Breast epithelium (tissue), 4 donors: Measurements from ENCODE around the gene ZNF74. TPM values are rescaled to one million over a fixed set of nuclear protein-coding genes. Genes with fewer than 3 reads are reported as not detected.

ENCODE experiments used
- DNase-seq, 2 donors: peaks; one replicate each; pipeline ENCODE4 v3.0.0-alpha.2; 2019; ENCODE audit warnings: low spot score in 2 of 2
- H3K27ac ChIP-seq, 2 donors: fragments of 200-600 bp; sonication (generic) in 1 of 2; one replicate each; pipeline ENCODE4 v1.5.1; 2016 to 2019; ENCODE audit warnings: mild to moderate bottlenecking in 1 of 2
- H3K27me3 ChIP-seq, 2 donors: fragments of 200-600 bp; sonication (generic) in 1 of 2; one replicate each; pipeline versions ENCODE4 v1.5.1 to v1.6.0; 2017 to 2019; ENCODE audit warnings: control low read depth in 1 of 2, mild to moderate bottlenecking in 1 of 2
- H3K36me3 ChIP-seq: fragments of 200-600 bp; one replicate; pipeline ENCODE4 v1.5.1; 2019
- H3K4me1 ChIP-seq, 2 donors: fragments of 200-600 bp; sonication (generic); one replicate each; pipeline ENCODE4 v1.5.1; 2016 to 2019; ENCODE audit warnings: control low read depth in 1 of 2
- H3K4me3 ChIP-seq, 3 donors: fragments of 200-600 bp; sonication (generic); 1 replicate in 2 of 3; 2 replicates in 1 of 3; pipeline ENCODE4 v1.5.1; 2016 to 2019; ENCODE audit warnings: mild to moderate bottlenecking in 3 of 3, moderate library complexity in 2 of 3
- H3K9me3 ChIP-seq, 2 donors: fragments of 200-600 bp; sonication (generic) in 1 of 2; one replicate each; pipeline ENCODE4 v1.5.1; 2016 to 2019; ENCODE audit warnings: control low read depth in 1 of 2
- CTCF ChIP-seq, 3 donors: fragments of 450-650 bp; IDR thresholded peaks; one replicate each; pipeline ENCODE4 v1.5.1; 2016 to 2017; ENCODE audit warnings: antibody characterized with exemption in 3 of 3, mild to moderate bottlenecking in 3 of 3, moderate library complexity in 3 of 3
- POLR2A ChIP-seq: fragments of 450-650 bp; IDR thresholded peaks from one replicate; pipeline ENCODE4 v1.6.1; 2016; ENCODE audit warnings: antibody characterized with exemption, mild to moderate bottlenecking, moderate library complexity
- POLR2AphosphoS5 ChIP-seq, 3 donors: sonication (generic); formaldehyde crosslinking; IDR thresholded peaks; one replicate each; pipeline ENCODE4 v1.6.1; 2017; ENCODE audit warnings: antibody characterized with exemption in 3 of 3
- intact Hi-C: fragments of 100-400 bp; cut with DNase I; formaldehyde crosslinking; loops from one replicate; pipeline ENCODE4 v1.15.1; 2023; ENCODE audit warnings: low total_unique reads
- total RNA-seq, 3 donors: library from RNA; depleted of rRNA; stranded (reverse); fragments of >200 nt; gene quantifications; one replicate each; pipeline ENCODE4 v1.1.0, GENCODE V29; 2016

The ZNF74 gene
- total RNA-seq, 3 donors from 2014 or later: 4.8 to 11.5 (median 10.0) TPM

GRCh38 chr22:20418211-20418788 is 24.3 kb downstream of the ZNF74 start:
- no peaks in the 10 kb centered on the region for H3K9me3 ChIP-seq
- H3K27me3 ChIP-seq: no peaks in the 10 kb centered on the region
- intact Hi-C loops: no loop called here
- no peak for TF ChIP-seq POLR2A
- TF ChIP-seq CTCF (IDR thresholded peaks at IDR 0.05): peak; percentile 15 to 91 (median 76)
- TF ChIP-seq POLR2AphosphoS5 (IDR thresholded peaks at IDR 0.05): peak in 2 of 3 donors; percentile 43 to 54
- H3K4me3 ChIP-seq: peak overlapping the region; percentile 31 to 65 (median 44)
- DNase-seq: peak; percentile 67 to 78
- H3K4me1 ChIP-seq: peaks cover 2 to 7% of the 10 kb centered on the region in 2 donors
- no peaks in the 10 kb centered on the region for H3K36me3 ChIP-seq
- peak overlapping the region in 1 of 2 donors; percentile 35 for H3K27ac ChIP-seq

- Histone ChIP-seq H3K4me1 (peaks cover 6 to 14% of the 10 kb centered on the region in 2 donors), H3K4me3 (no peak overlapping the region), H3K27ac (no peak overlapping the region), H3K36me3 (no peaks in the 10 kb centered on the region), H3K27me3 (no peaks in the 10 kb centered on the region), H3K9me3 (no peaks in the 10 kb centered on the region)
- intact Hi-C loops: no loop called here
- TF ChIP-seq CTCF (IDR thresholded peaks at IDR 0.05) (no peak), POLR2A (no peak), POLR2AphosphoS5 (IDR thresholded peaks at IDR 0.05) (no peak)
- DNase-seq: no peak
Observed at GRCh38 chr22:20419664-20419951, 25.7 kb downstream of the ZNF74 start.

- no peak overlapping the region for H3K4me3 ChIP-seq
- no peak overlapping the region for H3K27ac ChIP-seq
- no peak for DNase-seq
- TF ChIP-seq CTCF (IDR thresholded peaks at IDR 0.05) (no peak), POLR2A (no peak), POLR2AphosphoS5 (IDR thresholded peaks at IDR 0.05) (no peak)
- H3K36me3 ChIP-seq: no peaks in the 10 kb centered on the region
- no peaks in the 10 kb centered on the region for H3K27me3 ChIP-seq
- peaks cover 6 to 14% of the 10 kb centered on the region in 2 donors for H3K4me1 ChIP-seq
- no peaks in the 10 kb centered on the region for H3K9me3 ChIP-seq
- intact Hi-C loops: no loop called here
Observed at GRCh38 chr22:20420157-20420842, 26.3 kb downstream of the ZNF74 start.

- intact Hi-C loops: no loop called here
Observed at GRCh38 chr22:20421507-20421874, 27.5 kb downstream of the ZNF74 start.

More at GRCh38 chr22:20421507-20421874, 27.5 kb downstream of the ZNF74 start:
- TF ChIP-seq POLR2AphosphoS5 (IDR thresholded peaks at IDR 0.05): no peak
- no peak for TF ChIP-seq CTCF (IDR thresholded peaks at IDR 0.05)
- no peak for TF ChIP-seq POLR2A
- DNase-seq: no peak
- no peaks in the 10 kb centered on the region for H3K27me3 ChIP-seq
- no peak overlapping the region for H3K27ac ChIP-seq
- H3K9me3 ChIP-seq: no peaks in the 10 kb centered on the region
- peaks cover 6 to 14% of the 10 kb centered on the region in 2 donors for H3K4me1 ChIP-seq
- H3K36me3 ChIP-seq: no peaks in the 10 kb centered on the region
- H3K4me3 ChIP-seq: no peak overlapping the region
